Glutamatergic neuron (in vitro differentiated cells): ENCODE results near the gene S100A6. TPM values are rescaled to one million over a fixed set of nuclear protein-coding genes. Genes with fewer than 3 reads are reported as not detected.

Experiments used
- DNase-seq: peaks from one replicate; pipeline ENCODE4 v3.0.0; 2022
- H3K27ac Mint-ChIP-seq: one replicate; pipeline ENCODE4 v1.8.0; 2020; ENCODE audit warnings: mild to moderate bottlenecking, mixed read lengths, inconsistent platforms; ENCODE audit not compliant: unreplicated experiment
- H3K27me3 Mint-ChIP-seq: one replicate; pipeline ENCODE4 v1.8.0; 2020; ENCODE audit warnings: mild to moderate bottlenecking, moderate library complexity, mixed read lengths, inconsistent platforms; ENCODE audit not compliant: unreplicated experiment
- H3K36me3 Mint-ChIP-seq: one replicate; pipeline ENCODE4 v1.8.0; 2020; ENCODE audit warnings: mild to moderate bottlenecking, mixed read lengths, inconsistent platforms; ENCODE audit not compliant: unreplicated experiment
- H3K4me1 Mint-ChIP-seq: one replicate; pipeline ENCODE4 v1.8.0; 2020; ENCODE audit warnings: mild to moderate bottlenecking, low read depth, mixed read lengths, inconsistent platforms; ENCODE audit not compliant: unreplicated experiment
- H3K4me3 Mint-ChIP-seq: one replicate; pipeline ENCODE4 v1.8.0; 2020; ENCODE audit warnings: mild to moderate bottlenecking, mixed read lengths, inconsistent platforms; ENCODE audit not compliant: unreplicated experiment
- H3K9me3 Mint-ChIP-seq: one replicate; pipeline ENCODE4 v1.8.0; 2020; ENCODE audit warnings: mild to moderate bottlenecking, moderate library complexity, mixed read lengths, inconsistent platforms; ENCODE audit not compliant: unreplicated experiment
- total RNA-seq: library from RNA; stranded (reverse); fragmentation: NEBNext Ultra II Directional; extraction: Animal tissue kit (Norgen Biotek cat#: 25700); gene quantifications from one replicate; pipeline ENCODE4 v1.2.1, GENCODE V29; 2021; ENCODE audit not compliant: unreplicated experiment
- TF ChIP-seq, protein P1 (sequence below): fragments of 200-600 bp; sonication (generic); IDR thresholded peaks from one replicate; pipeline ENCODE4 v1.5.0; 2021; ENCODE audit not compliant: partially characterized antibody, unreplicated experiment

Gene S100A6
- total RNA-seq, 1 donor from 2014 or later: 41.9 TPM

- H3K27ac Mint-ChIP-seq: peak within 1 kb of the TSS; percentile 38
- TF ChIP-seq, protein P1, sequence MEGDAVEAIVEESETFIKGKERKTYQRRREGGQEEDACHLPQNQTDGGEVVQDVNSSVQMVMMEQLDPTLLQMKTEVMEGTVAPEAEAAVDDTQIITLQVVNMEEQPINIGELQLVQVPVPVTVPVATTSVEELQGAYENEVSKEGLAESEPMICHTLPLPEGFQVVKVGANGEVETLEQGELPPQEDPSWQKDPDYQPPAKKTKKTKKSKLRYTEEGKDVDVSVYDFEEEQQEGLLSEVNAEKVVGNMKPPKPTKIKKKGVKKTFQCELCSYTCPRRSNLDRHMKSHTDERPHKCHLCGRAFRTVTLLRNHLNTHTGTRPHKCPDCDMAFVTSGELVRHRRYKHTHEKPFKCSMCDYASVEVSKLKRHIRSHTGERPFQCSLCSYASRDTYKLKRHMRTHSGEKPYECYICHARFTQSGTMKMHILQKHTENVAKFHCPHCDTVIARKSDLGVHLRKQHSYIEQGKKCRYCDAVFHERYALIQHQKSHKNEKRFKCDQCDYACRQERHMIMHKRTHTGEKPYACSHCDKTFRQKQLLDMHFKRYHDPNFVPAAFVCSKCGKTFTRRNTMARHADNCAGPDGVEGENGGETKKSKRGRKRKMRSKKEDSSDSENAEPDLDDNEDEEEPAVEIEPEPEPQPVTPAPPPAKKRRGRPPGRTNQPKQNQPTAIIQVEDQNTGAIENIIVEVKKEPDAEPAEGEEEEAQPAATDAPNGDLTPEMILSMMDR: no peak
- peak within 1 kb of the TSS; percentile 49 for H3K4me3 Mint-ChIP-seq
- DNase-seq: no peak
- H3K27me3 Mint-ChIP-seq: peaks cover 10% of the 10 kb centered on the region
- H3K36me3 Mint-ChIP-seq: no peaks in the 10 kb centered on the region
- peaks cover 2% of the 10 kb centered on the region for H3K9me3 Mint-ChIP-seq
- H3K4me1 Mint-ChIP-seq: peaks cover 29% of the 10 kb centered on the region
These were observed 4.9 kb upstream of the S100A6 start, which contains the start of gene S100A5 for GRCh38 chr1:153540394-153541361. Gene S100A5 (minus strand): TSS chr1:153540934. CDS start chr1:153540191, 743 bp downstream.

GRCh38 chr1:153539395-153540093 is 3.8 kb upstream of the S100A6 start:
- DNase-seq: no peak
- Mint-ChIP-seq H3K4me1 (peaks cover 19% of the 10 kb centered on the region), H3K36me3 (no peaks in the 10 kb centered on the region), H3K27ac (no peak overlapping the region), H3K4me3 (no peak overlapping the region), H3K9me3 (peaks cover 2% of the 10 kb centered on the region), H3K27me3 (peaks cover 8% of the 10 kb centered on the region)
- TF ChIP-seq, protein P1: no peak

GRCh38 chr1:153538315-153538821 is 2.6 kb upstream of the S100A6 start:
- TF ChIP-seq, protein P1: no peak
- DNase-seq: peak; percentile 49
- Mint-ChIP-seq H3K27ac (no peak overlapping the region), H3K36me3 (no peaks in the 10 kb centered on the region), H3K4me1 (peaks cover 26% of the 10 kb centered on the region), H3K4me3 (no peak overlapping the region), H3K9me3 (peaks cover 2% of the 10 kb centered on the region), H3K27me3 (peaks cover 8% of the 10 kb centered on the region)

DNA sequence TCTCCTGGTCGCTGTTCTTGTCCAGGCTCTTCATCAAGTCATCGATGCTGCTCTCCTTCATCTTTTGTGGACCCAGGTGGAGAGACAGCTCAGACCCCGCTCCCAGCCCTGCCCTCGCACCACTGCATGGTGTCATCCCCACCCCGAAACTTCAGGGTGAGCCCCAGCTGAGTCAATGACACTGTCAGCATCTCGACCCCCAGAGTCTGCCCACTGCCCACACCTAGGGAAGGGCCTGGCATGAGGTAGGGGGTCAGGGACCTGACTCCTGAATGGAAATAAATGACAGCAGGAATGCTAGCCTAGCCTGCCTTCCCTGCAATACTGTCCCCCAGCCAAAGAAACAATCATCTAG is 1.6 kb upstream of the S100A6 start:
- no peak overlapping the region for H3K4me3 Mint-ChIP-seq
- H3K4me1 Mint-ChIP-seq: peaks cover 34% of the 10 kb centered on the region
- DNase-seq: no peak
- no peaks in the 10 kb centered on the region for H3K9me3 Mint-ChIP-seq
- H3K36me3 Mint-ChIP-seq: no peaks in the 10 kb centered on the region
- TF ChIP-seq, protein P1: no peak
- H3K27ac Mint-ChIP-seq: no peak overlapping the region
- H3K27me3 Mint-ChIP-seq: peaks cover 3% of the 10 kb centered on the region
